Activated naive CD4-positive, alpha-beta T cell treated with Interleukin-2 at 50 U/mL for 16 hours (primary cell): Measurements from ENCODE around the gene PSD2.
"Not testable (repeated sequence)": the region's sequence is repeated elsewhere in the genome, so short reads cannot be mapped to it uniquely, and the experiment has no call there.

Experiments
- DNase-seq: peaks from one replicate; pipeline ENCODE4 v3.0.0-alpha.2; 2020

Gene PSD2

DNA sequence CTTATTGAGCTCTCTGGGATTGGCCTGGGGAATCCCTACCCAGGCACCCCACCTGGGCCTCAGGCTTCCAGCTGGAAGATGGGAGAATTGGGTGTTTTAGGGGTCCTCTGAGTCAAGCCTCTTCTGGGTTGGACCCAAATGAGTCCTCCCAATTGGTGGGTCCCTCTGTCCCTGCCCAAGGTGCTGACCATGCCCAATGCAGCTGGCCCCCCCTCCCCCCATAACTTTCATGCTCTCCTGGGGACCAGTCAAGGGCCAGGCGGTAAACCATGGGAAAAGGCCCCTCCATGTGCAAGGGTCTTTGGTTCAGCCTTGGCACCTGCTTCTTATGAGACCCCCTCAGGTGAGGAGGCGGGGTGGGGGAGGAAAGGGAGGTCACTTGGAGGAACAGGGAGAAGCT, 3.4 kb upstream of the PSD2 start:
- no peak for DNase-seq

DNA sequence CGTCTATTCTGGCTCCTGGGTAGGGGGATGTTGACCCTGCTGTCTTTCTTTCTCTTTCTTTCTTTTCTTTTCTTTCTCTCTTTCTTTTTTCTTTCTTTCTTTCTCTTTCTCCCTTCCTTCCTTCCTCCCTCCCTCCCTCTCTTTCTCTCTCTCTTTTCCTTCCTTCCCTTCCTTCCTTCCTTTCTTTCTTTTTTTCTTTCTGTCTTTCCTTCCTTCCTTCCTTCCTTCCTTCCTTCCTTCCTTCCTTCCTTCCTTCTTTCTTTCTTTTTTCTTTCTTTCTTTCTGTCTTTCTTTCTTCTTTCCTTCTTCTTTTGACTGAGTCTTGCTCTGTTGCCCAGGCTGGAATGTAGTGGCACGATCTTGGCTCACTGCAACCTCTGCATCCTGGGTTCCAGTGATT, 3.0 kb upstream of the PSD2 start:
- not testable (repeated sequence) for DNase-seq

DNA sequence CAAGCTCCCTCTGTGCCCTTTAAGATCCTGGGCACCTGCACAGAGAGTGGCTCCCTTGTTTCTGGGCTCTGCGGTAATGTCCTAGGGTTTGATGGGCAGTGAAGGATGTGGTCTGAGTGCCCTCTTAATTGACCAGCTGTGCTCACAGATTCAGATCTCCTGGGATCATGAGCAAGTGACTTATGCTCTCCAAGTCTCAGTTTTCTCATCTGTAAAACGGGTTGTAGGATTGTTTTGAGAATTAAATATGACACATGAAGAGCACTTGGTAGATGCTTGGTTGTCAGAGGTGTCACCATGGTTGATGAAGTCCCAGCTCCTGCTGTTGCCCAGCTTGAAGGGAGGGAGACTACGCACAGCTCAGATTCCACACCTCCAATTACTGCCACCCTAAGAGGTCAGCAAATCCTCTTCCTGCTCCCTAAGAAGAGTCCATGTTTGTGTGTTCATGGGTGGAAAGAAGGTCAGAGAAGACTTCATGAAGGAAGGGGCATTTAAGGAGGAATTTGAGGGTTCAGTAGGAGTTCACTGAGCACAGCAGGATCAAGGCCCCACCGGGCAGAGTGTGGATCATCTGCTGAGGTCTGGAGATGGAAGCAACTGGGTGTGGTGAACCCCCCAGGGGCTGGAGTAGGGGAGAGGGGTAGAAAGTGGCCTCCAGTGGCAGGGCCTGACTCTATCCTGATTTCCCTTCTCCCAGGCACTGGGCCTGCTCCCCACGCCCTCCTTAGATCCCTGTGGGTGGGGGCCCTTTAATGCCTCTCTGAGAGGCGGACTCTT, 1.4 kb upstream of the PSD2 start:
- DNase-seq, result no peak

GRCh38 chr5:139796061-139796806, 626 bp downstream of the PSD2 start:
- no peak for DNase-seq

DNA sequence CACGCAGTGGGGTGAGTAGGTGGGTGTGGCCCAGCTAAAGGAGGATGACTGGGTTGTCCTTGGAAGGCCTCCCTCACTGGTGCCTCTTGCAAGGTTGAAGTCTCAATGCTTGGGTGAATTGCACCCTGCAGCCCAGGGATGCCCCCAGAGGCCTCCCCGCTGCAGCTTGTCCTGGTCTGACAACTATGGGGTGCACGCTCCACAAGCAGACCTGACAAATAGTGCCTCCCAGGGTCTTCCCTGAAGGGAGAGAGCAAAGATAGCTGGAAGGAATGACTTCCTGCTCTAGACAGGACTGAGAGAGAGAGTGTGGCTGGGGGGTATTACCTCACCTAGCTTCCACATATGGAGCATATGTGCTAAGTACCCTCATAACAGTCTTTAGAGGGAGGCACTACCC, 1.7 kb downstream of the PSD2 start:
- DNase-seq, result no peak

GRCh38 chr5:139797856-139798510, 2.4 kb downstream of the PSD2 start:
- DNase-seq, result no peak

DNA sequence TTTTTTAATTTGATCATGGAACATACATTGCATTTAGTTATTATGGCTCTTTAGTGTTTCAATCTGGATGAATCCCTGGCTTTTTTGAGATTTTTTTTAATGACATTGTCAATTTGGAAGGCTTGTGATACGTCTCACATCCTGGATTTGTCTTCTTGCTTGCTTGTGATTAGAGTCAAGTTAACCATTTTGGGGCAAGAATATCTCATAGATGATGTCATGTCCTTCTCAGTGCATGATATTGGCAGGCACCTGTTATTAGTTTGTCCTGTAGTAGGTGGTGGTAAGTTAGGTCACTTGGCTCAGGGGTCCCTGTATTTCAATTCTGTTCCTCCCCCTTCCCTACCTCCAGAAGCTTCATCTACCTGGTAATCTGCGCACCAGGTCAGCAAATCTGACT, 3.3 kb downstream of the PSD2 start:
- DNase-seq, result no peak

- no peak for DNase-seq
Measured at GRCh38 chr5:139799359-139799758, 3.8 kb downstream of the PSD2 start.

- DNase-seq, result no peak
Measured at GRCh38 chr5:139803978-139804377, 8.4 kb downstream of the PSD2 start.

DNA sequence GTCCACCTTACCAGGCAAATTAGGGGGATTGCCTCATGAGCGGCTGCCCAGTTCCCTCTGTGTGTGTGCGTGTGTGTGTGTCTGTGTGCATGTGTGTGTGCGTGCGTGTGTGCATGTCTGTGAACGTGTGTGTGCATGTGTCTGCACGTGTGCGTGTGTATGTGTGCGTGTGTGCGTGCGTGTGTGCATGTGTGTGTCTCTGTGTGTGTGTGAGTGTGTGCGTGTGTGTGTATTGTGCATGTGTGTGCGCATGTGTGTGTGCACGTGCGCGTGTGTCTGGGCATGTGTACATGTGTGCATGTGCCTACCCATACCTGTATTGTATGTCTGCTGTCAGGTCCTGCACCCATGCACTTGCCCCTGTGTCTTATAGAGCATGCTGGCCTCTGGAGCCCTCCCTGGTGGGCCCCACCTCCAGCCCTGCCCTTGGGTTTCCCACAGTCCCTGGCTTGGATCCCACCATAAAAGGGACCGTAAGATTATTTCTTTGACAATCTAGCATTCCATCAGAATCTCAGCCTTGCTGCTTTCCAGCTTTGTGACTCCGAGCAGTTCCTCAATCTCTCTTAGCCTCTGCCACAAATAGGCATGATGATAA, 9.3 kb downstream of the PSD2 start:
- DNase-seq, result no peak

DNA sequence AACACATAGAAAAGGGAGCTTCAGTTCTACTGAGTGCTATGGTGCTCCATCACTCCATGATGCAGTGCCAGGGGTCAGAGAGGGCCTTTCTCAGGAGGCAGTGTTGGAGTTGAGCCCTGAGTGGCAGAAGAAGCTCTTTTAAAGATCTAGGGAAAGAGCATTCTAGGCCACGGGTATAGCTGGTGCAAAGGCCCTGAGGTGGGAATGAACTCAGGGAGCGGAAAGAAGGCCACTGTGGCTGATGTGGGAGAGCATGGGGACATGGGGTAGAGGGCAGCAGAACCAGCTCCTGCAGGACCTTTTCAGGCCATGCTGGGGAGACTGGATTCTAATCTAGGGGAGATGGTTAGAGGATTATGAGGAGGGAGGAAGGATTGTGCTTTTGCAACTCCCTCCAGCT, 9.9 kb downstream of the PSD2 start:
- no peak for DNase-seq

GRCh38 chr5:139806111-139806510, 10.5 kb downstream of the PSD2 start:
- no peak for DNase-seq

DNA sequence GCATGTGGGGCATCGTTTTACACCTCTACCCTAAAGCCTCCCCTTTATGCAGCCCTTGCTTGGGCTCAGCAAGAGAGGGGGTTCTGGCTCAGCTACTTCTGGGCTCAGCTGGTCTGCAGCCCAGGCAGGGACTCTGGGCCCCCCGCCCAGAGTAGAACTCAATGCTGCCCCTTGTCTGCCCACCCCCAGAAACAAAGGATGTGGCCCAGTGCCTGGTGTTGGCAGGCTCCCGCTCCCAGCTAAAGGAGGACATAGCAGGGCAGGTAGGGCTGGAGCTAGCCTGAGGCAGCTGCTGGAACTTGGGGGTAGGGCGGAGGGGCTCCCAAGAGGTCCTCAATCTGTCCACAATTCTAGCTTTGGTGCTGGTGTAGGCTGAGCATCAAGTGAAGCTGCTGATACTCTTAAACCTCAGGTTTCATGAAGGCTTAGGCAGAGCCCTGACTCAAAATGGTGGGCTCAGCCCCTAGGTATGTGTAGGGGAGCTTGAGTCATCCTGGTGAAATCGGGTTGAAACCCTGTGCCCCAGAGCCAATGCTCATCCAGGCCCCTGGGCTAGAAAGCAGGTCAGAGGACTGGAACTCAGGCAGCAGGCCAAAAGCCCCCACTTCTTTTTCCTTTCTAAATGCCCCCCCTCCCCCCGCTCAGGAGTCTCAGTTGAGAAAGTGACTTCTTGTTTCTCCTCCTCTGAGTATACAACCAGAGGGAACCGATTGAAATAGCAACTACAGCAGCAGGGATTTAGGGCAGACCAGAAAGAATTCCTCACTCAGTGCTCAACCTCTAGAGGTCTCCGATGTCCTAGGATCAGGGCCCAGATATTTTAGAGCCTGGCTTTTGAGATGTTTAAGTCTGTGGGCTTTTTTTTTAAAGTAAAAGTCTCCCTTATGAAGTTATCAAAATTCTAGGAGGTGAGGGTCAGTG, 11.4 kb downstream of the PSD2 start:
- no peak for DNase-seq

- DNase-seq, result no peak
Measured at GRCh38 chr5:139807647-139808030, 12.0 kb downstream of the PSD2 start.

- peak; percentile 11 for DNase-seq
Measured at GRCh38 chr5:139808481-139809330, 13.1 kb downstream of the PSD2 start.

DNA sequence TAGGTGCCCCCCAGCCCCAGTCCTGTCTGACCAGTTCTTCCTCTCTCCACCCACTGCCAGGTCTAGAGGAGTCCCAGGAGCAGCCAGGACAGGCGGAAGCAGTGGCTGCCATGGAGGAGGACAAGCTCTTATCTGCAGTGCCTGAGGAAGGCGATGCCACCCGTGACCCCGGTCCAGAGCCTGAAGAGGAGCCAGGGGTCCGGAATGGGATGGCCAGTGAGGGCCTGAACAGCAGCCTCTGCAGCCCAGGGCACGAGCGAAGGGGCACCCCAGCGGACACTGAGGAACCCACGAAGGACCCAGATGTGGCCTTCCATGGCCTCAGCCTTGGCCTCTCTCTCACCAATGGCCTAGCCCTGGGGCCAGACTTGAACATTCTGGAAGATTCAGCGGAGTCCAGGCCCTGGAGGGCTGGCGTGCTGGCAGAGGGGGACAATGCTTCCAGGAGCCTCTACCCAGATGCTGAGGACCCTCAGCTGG, 13.8 kb downstream of the PSD2 start:
- no peak for DNase-seq

GRCh38 chr5:139810341-139811273, 15.0 kb downstream of the PSD2 start:
- no peak for DNase-seq

GRCh38 chr5:139811274-139811607, 15.6 kb downstream of the PSD2 start:
- DNase-seq, result no peak

- no peak for DNase-seq
Measured at GRCh38 chr5:139812323-139812722, 16.7 kb downstream of the PSD2 start.
